Measurements from ENCODE around the gene SEMA5A.

DNA sequence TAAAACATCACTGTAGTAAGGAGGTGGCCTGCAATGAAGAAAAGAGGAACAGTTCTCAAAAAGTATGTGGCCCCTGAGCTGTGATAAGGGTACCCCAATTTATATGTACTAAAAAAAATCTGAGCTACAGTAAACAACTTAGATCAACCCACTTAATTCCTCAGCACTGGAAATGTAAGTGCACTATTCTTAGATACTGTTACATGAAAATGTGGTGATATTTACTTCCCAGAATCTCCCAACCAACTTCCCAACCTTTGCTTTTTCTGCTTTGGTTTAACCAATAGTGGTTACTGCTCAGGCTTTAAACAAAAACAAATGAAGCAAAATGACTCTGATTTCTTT, 114.8 kb downstream of the SEMA5A start:
- TF ChIP-seq CTCF (IDR thresholded peaks at IDR 0.05) = no peak
- no peak for TF ChIP-seq POLR2A (IDR thresholded peaks at IDR 0.05)
- TF ChIP-seq EP300 (IDR thresholded peaks at IDR 0.05; ENCODE audit: low read depth) = no peak
- no peak for TF ChIP-seq POLR2AphosphoS5 (IDR thresholded peaks at IDR 0.05)
